Measurements from ENCODE around the gene HS3ST3A1.
"Not testable (repeated sequence)": the region's sequence is repeated elsewhere in the genome, so short reads cannot be mapped to it uniquely, and the experiment has no call there.

Gene HS3ST3A1

GRCh38 chr17:13575922-13576419 is 25.8 kb downstream of the HS3ST3A1 start:
- no peak for DNase-seq (ENCODE audit: low read depth)

GRCh38 chr17:13575466-13575865 is 26.3 kb downstream of the HS3ST3A1 start:
- DNase-seq (ENCODE audit: low read depth) = no peak

GRCh38 chr17:13572581-13572980 is 29.1 kb downstream of the HS3ST3A1 start:
- DNase-seq (ENCODE audit: low read depth) = no peak

DNA sequence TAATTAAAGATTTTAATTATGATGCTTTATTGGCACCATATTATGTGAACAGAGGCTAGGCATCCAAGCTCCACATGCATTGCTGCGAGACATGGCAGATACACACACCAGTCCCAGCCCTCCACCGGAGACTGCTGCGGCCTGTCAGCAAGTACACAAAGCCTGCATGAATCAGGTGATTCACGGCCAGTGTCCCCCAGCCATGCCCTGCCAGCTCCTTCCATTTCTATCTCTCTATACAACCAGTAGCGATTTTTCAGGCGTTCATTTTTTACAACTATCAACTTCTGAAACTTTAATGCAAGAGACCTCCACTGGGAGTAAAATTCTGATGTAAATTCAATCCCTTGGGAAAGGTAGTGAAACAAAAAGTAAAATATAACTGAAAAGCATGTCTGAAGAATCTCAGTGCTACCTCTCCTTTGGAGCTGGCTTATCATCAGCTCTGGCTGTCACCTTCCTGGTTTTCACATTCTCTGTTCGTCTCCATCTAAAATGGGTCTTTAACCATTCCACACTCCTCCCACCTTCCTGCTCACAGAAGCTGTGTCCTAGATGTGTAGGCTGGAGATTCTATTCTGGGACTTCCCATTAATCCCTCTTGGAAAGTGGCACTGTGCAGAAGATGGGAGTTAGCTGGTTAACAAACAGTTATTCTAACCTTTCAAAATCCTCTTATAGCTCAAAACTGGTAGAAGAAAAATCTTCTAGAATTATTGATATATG is 32.2 kb downstream of the HS3ST3A1 start:
- DNase-seq (ENCODE audit: low read depth) = no peak

- DNase-seq (ENCODE audit: low read depth) = no peak
Observed at GRCh38 chr17:13568582-13569397, 32.9 kb downstream of the HS3ST3A1 start.

DNA sequence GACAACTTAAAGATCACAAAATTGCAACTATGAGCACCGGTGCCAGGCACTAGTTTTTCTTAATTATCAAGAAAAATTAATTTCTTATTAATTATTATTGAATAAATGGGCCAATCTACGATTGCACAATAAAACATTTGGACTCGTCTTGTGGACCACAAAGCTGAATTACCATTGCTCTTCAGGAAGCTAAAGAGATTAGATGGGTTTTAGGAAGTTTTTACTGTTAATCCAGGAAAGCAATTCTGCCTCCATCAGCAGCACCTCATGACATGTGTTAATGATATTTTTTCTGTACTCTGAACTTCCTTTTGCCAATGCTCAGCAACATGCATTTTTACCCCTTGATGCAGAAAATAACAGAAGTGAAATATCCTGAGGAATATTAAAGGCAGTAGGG is 37.9 kb downstream of the HS3ST3A1 start:
- DNase-seq (ENCODE audit: low read depth) = no peak

DNA sequence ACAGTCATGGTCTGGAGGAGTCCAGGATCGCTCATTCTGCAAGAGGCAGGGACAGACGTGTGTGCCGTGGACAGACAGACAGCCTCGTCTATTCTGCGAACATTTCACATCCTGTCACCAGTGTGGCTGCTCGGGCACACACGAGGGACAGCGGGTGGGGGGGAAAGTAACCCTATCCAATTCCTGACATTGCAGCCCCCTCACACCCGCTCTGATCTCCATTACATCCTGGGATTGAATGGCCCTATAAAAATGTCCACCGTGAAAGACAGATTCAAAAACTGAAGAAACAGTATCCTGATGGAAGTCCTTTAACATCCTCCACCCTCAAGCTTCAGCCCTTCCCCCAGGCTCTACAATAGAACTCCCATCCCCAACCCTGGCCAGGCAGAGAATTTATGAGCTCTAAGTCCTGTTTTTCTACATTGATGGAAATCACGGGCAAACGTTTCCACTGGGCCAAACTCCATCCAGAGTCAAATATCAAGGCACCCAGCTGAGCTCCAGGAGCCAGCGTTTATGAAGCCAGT is 39.4 kb downstream of the HS3ST3A1 start:
- DNase-seq (ENCODE audit: low read depth) = no peak

GRCh38 chr17:13561606-13562270 is 40.0 kb downstream of the HS3ST3A1 start:
- no peak for DNase-seq (ENCODE audit: low read depth)

DNA sequence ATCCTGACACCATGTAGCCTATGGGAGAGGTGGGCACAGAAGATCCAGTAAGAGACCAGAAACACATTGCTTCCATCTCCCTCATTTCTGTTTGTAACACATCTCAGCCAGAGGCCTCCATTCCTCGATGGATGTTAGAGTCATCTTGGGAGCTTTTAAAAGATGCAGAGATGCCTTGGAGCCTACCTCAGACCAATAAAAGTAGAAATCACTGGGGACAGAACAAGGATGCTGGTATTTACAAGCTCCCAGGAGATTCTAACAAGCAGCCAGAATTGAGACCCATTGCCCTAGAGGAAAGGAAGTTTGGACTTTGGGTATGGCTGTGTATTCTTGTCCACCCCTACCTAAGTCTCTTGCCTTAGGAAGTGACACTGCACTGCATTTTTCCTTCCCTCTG is 40.8 kb downstream of the HS3ST3A1 start:
- no peak for DNase-seq (ENCODE audit: low read depth)

DNA sequence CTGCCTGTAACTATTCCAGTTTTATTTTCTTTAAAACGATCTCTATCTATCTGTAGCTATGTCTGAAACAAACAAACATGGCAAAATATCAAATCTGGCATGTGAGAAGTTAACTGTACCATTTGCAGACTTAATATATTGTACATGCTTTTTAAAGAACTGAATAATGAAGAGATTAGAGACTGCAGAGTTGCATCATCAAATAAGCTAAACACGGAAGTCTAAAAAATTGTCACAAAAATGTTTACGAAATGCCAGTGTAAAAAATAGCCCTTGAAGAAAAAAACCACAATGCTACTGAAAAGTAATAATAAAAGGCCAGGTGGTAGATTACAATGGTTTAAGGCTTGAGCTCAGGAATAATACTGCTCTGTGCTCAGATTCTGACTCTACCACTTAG is 43.1 kb downstream of the HS3ST3A1 start:
- DNase-seq (ENCODE audit: low read depth) = no peak

DNA sequence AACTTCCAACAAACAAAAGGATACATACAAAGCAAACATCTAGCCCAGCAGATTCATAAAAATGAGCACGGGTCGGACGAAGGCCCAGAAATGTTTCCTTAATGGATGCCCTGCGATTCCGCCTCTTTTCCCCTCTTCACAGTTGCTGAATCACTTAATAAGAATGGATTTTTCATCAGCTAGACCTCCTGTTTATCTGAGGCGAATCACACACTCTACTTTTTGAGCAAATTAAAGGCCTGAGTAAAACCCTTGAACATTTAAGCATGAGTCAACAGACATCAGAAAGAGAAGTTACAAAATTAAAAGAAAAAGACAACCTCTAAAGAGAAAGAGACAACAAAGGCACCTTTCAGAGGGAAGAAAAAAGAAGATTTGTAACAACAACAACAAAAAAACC is 44.7 kb downstream of the HS3ST3A1 start:
- DNase-seq (ENCODE audit: low read depth) = no peak

DNA sequence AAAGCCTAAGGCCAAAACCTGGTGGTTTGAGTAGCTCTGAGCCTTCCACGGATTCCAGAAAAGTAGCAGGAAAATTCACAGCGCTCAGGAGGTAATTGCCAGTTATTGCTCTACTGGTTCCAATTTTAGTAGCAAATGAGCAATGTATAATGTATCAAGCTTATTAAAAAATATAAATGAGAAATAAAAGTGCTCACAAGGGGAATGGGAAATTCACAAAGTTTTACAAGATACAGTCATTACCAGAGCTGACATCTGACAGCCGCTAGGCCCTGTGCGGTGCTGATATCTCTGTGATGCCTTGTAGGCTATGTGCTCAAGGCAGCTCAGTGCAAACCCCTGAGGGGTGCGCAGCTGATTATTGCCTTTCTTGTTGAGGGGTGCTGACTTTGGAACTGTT is 47.5 kb downstream of the HS3ST3A1 start:
- DNase-seq (ENCODE audit: low read depth) = no peak

- no peak for DNase-seq (ENCODE audit: low read depth)
Observed at GRCh38 chr17:13550291-13550690, 51.4 kb downstream of the HS3ST3A1 start.

DNA sequence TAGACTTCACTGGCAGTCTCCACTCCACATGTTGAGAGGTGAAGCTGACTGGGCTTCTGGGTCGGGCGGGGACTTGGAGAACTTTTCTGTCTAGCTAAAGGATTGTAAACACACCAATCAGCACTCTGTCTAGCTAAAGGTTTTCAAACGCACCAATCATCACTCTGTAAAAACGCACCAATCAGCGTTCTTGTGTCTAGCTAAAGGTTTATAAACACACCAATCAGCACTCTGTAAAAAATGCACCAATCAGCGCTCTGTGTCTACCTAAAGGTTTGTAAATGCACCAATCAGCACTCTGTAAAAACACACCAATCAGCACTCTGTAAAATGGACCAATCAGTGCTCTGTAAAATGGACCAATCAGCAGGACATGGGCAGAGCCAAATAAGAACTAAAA is 53.2 kb downstream of the HS3ST3A1 start:
- not testable (repeated sequence) for DNase-seq (ENCODE audit: low read depth)

DNA sequence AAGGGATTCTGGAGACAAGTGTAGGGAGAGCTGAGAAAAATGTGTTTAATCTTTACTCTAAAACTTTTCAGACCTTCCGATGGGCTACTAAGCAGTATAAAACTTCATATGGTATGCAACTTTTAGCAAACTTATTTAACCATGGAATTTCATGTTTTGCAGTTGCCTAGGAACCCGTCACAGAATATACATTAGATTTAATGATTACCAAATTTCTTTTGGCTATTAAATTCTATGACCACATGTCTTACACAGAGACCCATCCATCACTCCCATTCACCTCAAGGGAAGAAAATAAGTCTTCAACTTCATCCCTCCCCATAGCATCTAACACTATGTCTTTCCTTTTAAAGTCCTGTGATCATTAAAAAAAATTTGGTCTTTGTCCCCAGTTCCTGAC is 54.9 kb downstream of the HS3ST3A1 start:
- no peak for DNase-seq (ENCODE audit: low read depth)

DNA sequence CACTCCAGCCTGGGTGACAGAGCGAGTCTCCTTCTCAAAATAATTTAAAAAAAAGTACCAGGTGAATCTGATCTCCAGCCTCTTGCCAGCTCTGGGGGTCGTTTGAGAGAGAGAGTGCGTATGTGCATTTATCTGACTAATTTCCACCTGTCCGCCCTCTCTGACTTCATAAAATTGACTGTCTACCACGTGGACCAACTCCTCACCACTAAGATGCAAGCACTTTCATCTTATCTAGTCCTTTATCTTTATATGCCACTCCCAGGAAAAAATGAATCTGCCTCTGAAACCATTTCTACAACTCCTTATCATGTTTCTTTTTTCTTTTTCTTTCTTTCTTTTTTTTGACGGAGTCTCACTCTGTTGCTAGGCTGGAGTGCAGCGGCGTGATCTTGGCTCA is 55.8 kb downstream of the HS3ST3A1 start:
- no peak for DNase-seq (ENCODE audit: low read depth)

GRCh38 chr17:13544765-13545164 is 57.0 kb downstream of the HS3ST3A1 start:
- DNase-seq (ENCODE audit: low read depth) = no peak

- DNase-seq (ENCODE audit: low read depth) = no peak
Observed at GRCh38 chr17:13544292-13544691, 57.4 kb downstream of the HS3ST3A1 start.

GRCh38 chr17:13542636-13543035 is 59.1 kb downstream of the HS3ST3A1 start:
- no peak for DNase-seq (ENCODE audit: low read depth)

DNA sequence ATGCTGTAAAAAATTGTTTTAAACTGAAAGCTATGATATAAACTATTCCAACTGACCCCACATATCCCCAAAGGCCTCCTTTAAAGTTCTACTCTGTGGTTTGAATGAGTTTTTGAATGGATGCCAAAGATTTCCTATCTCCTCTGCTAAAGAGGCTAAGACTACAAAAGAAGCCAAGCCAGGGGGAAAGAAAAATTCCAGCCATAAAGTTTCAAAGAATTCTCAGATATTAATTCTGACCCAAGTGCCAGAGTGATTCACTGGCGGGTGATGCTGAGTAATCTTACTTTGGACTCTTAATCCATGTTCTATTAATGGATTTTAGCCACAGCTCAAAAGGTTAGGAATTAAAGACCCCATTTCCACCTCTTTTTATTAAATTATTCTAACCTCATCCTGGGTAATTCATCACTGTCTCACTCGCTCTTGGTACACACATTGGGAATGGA is 60.7 kb downstream of the HS3ST3A1 start:
- DNase-seq (ENCODE audit: low read depth) = no peak

DNA sequence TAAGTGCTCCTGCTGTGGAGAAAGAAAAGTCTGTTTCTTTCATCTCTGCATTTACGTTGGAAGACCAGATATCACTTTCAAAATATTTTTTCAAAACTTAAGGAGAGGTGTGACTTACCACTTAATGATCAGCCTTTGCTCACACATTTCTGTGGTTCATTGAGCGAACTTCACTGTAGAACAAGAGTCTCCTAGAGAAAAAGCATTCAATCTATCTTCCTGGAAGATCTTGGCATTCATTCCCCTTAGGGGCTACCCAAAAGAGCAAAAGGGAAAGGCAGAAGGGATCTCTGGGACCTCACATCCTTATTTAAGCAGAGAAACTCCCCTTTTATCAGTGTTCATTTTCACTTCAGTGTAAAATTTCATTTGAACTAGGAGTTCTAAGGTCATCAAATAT is 61.2 kb downstream of the HS3ST3A1 start:
- no peak for DNase-seq (ENCODE audit: low read depth)

GRCh38 chr17:13539421-13539820 is 62.3 kb downstream of the HS3ST3A1 start:
- no peak for DNase-seq (ENCODE audit: low read depth)

Measured in stimulated activated CD8-positive, alpha-beta memory T cell treated with anti-CD3 and anti-CD28 coated beads, Interleukin-12 subunit alpha, Interleukin-12 subunit beta, amount 100 ng/mL, for 4 hours (primary cell).